ENCODE measurements around the gene NFAM1.

GRCh38 chr22:42428025-42428424 lies 4.2 kb downstream of the NFAM1 start:
- TF ChIP-seq CTCF (IDR thresholded peaks at IDR 0.05; ENCODE audit: poor library complexity) (no peak), EZH2 (IDR thresholded peaks at IDR 0.05; ENCODE audit: borderline replicate concordance) (no peak), EZH2phosphoT487 (IDR thresholded peaks at IDR 0.05; ENCODE audit: low read depth, severe bottlenecking, unreplicated experiment) (no peak)
